Thyroid gland (tissue), 4 donors: Measurements from ENCODE around the gene KIF5C. TPM values are rescaled to one million over a fixed set of nuclear protein-coding genes. Genes with fewer than 3 reads are reported as not detected.

Experiments used
- DNase-seq, 2 donors: peaks; one replicate each; pipeline ENCODE4 v3.0.0-alpha.2; 2019
- H3K27ac ChIP-seq, 3 donors: fragments of 200-600 bp; sonication (generic); 1 replicate in 2 of 3; 2 replicates in 1 of 3; pipeline ENCODE4 v1.5.1; 2016 to 2019; ENCODE audit warnings: mild to moderate bottlenecking in 1 of 3, moderate library complexity in 1 of 3
- H3K27me3 ChIP-seq: fragments of 200-600 bp; sonication (generic); one replicate; pipeline ENCODE4 v1.5.1; 2019
- H3K36me3 ChIP-seq, 2 donors: fragments of 200-600 bp; sonication (generic); one replicate each; pipeline ENCODE4 v1.5.1; 2016 to 2019
- H3K4me1 ChIP-seq, 2 donors: fragments of 200-600 bp; sonication (generic); one replicate each; pipeline ENCODE4 v1.5.1; 2017 to 2019
- H3K4me3 ChIP-seq, 3 donors: fragments of 200-600 bp; sonication (generic); replicated peaks in 1 of 3; 1 replicate in 2 of 3; 2 replicates in 1 of 3; pipeline ENCODE4 v1.5.1; 2016; ENCODE audit warnings: mild to moderate bottlenecking in 1 of 3
- H3K9me3 ChIP-seq: fragments of 200-600 bp; sonication (generic); one replicate; pipeline ENCODE4 v1.5.1; 2017
- CTCF ChIP-seq, 6 experiments: fragments of 200-600 bp in 3 of 6; fragments of 450-650 bp in 3 of 6; sonication (generic) in 3 of 6; IDR thresholded peaks; one replicate each; pipeline ENCODE4 v1.5.1; 2016 to 2019; ENCODE audit warnings: antibody characterized with exemption in 6 of 6, mild to moderate bottlenecking in 2 of 6, inconsistent platforms in 1 of 6, moderate library complexity in 1 of 6
- POLR2A ChIP-seq, 2 donors: fragments of 450-650 bp; IDR thresholded peaks; one replicate each; pipeline ENCODE4 v1.6.1; 2017; ENCODE audit warnings: antibody characterized with exemption in 2 of 2, mild to moderate bottlenecking in 2 of 2, moderate library complexity in 1 of 2
- WGBS, 2 donors: methylation state at CpG; one replicate each; pipeline ENCODE4 v1.1.5; 2017; 5-methylcytosine and 5-hydroxymethylcytosine counted together
- intact Hi-C: fragments of 100-400 bp; cut with DNase I; formaldehyde crosslinking; loops from one replicate; pipeline ENCODE4 v1.15.1; 2023
- total RNA-seq, 4 donors: library from RNA; depleted of rRNA; stranded (reverse); fragments of >200 nt; gene quantifications; one replicate each; pipeline ENCODE4 v1.2.3, GENCODE V29; 2016

Gene KIF5C
- total RNA-seq, 4 donors from 2014 or later = 1.9 to 2.8 (median 2.3) TPM

- Histone ChIP-seq H3K27ac (no peak overlapping the region), H3K36me3 (no peaks in the 10 kb centered on the region), H3K9me3 (no peaks in the 10 kb centered on the region), H3K4me1 (peaks cover 3 to 4% of the 10 kb centered on the region in 2 donors), H3K4me3 (no peak overlapping the region), H3K27me3 (no peaks in the 10 kb centered on the region)
- peak in 1 of 2 donors; percentile 13 for DNase-seq
- no peak for TF ChIP-seq CTCF (IDR thresholded peaks at IDR 0.05)
- no peak for TF ChIP-seq POLR2A (IDR thresholded peaks at IDR 0.05)
- WGBS, 2 donors = 41 to 47% methylated on average over 7 to 8 of the region's 8 CpGs
- intact Hi-C loops = no loop called here
Observed at GRCh38 chr2:149037851-149038250, 162.8 kb downstream of the KIF5C start.

- peak; percentile 26 to 36 for DNase-seq
- H3K9me3 ChIP-seq = no peaks in the 10 kb centered on the region
- WGBS, 2 donors = 0 to 3% methylated on average over 8 to 11 of the region's 85 CpGs
- peak within 1 kb of the TSS in 1 of 3 donors; percentile 22 for H3K4me3 ChIP-seq
- intact Hi-C loops = no loop called here
- H3K27ac ChIP-seq = no peak within 1 kb of the TSS
- no peak for TF ChIP-seq CTCF (IDR thresholded peaks at IDR 0.05)
- no peaks in the 10 kb centered on the region for H3K36me3 ChIP-seq
- H3K4me1 ChIP-seq = peaks cover 3 to 4% of the 10 kb centered on the region in 2 donors
- H3K27me3 ChIP-seq = no peaks in the 10 kb centered on the region
Observed at GRCh38 chr2:149038442-149039212, 163.6 kb downstream of the KIF5C start, which contains the start of gene LYPD6B. Gene LYPD6B (plus strand): TSS chr2:149038699. CDS start chr2:149130949, 92,250 bp downstream.

GRCh38 chr2:149039213-149039724 is 164.2 kb downstream of the KIF5C start:
- 26% methylated on average over 2 to 11 of the region's 11 CpGs for WGBS, 2 donors
- peak overlapping the region in 1 of 3 donors; percentile 22 for H3K4me3 ChIP-seq

GRCh38 chr2:149040451-149040850 is 165.4 kb downstream of the KIF5C start:
- H3K9me3 ChIP-seq = no peaks in the 10 kb centered on the region
- intact Hi-C loops = no loop called here
- no peaks in the 10 kb centered on the region for H3K36me3 ChIP-seq
- TF ChIP-seq CTCF (IDR thresholded peaks at IDR 0.05) = peak in 1 of 6 experiments; percentile 24
- no peak for TF ChIP-seq POLR2A (IDR thresholded peaks at IDR 0.05)
- no peaks in the 10 kb centered on the region for H3K27me3 ChIP-seq
- 65 to 71% methylated on average over 7 of the region's 7 CpGs for WGBS, 2 donors
- peaks cover 3 to 4% of the 10 kb centered on the region in 2 donors for H3K4me1 ChIP-seq
- H3K4me3 ChIP-seq = no peak overlapping the region
- no peak overlapping the region for H3K27ac ChIP-seq
- no peak for DNase-seq

More at GRCh38 chr2:149039213-149039724, 164.2 kb downstream of the KIF5C start:
- Histone ChIP-seq H3K27ac (no peak overlapping the region), H3K4me1 (peaks cover 3 to 4% of the 10 kb centered on the region in 2 donors), H3K36me3 (no peaks in the 10 kb centered on the region), H3K27me3 (no peaks in the 10 kb centered on the region), H3K9me3 (no peaks in the 10 kb centered on the region)
- intact Hi-C loops = no loop called here
- DNase-seq = no peak
- no peak for TF ChIP-seq POLR2A (IDR thresholded peaks at IDR 0.05)
- no peak for TF ChIP-seq CTCF (IDR thresholded peaks at IDR 0.05)

GRCh38 chr2:149041482-149041881 is 166.5 kb downstream of the KIF5C start:
- TF ChIP-seq CTCF (IDR thresholded peaks at IDR 0.05) (no peak), POLR2A (IDR thresholded peaks at IDR 0.05) (no peak)
- H3K4me3 ChIP-seq = no peak overlapping the region
- no peaks in the 10 kb centered on the region for H3K36me3 ChIP-seq
- 100% methylated on average over 1 of the region's 1 CpG for WGBS, 2 donors
- no peak overlapping the region for H3K27ac ChIP-seq
- intact Hi-C loops = no loop called here
- no peaks in the 10 kb centered on the region for H3K27me3 ChIP-seq
- peaks cover 3 to 4% of the 10 kb centered on the region in 2 donors for H3K4me1 ChIP-seq
- no peak for DNase-seq
- H3K9me3 ChIP-seq = no peaks in the 10 kb centered on the region
